Measurements from ENCODE around the gene PKNOX2. TPM values are rescaled to one million over a fixed set of nuclear protein-coding genes. Genes with fewer than 3 reads are reported as not detected.

PKNOX2 gene
- total and polyA plus RNA-seq, 10 of the 15 experiments (the other 5 are each of a cell fraction or from before 2014, with no cell fraction given), result not detected

GRCh38 chr11:125416981-125417935, 252.7 kb downstream of the PKNOX2 start:
- CTCF ChIA-PET, result interaction anchor here (0.9 to 3.4 kb wide), 3 partner anchors 11 to 12 kb away, joined by 3 to 14 read pairs (median 5); no protein-coding TSS in a partner anchor
- intact Hi-C loops (cut with micrococcal nuclease; ENCODE audit: unreplicated experiment) (no loop called here), in situ Hi-C loops (cut with MboI) (no loop called here)
- Histone ChIP-seq H3K9ac (ENCODE audit: control insufficient read depth, insufficient read depth, low read length) (no peak overlapping the region), H3K9me3 (replicated peaks; ENCODE audit: control insufficient read depth, insufficient read depth, low read length) (no peaks in the 10 kb centered on the region), H2AFZ (ENCODE audit: control insufficient read depth, low read depth, low read length) (no peak overlapping the region), H3K27me3 (replicated peaks in 1 of 2; ENCODE audit: control insufficient read depth in 2 of 2, insufficient read depth in 2 of 2, low read length in 1 of 2) (no peaks in the 10 kb centered on the region; a peak in 1 of 4 replicates), H3K4me2 (ENCODE audit: control insufficient read depth, insufficient read depth) (no peak overlapping the region), H3K79me2 (ENCODE audit: control insufficient read depth, insufficient read depth, low read length) (no peaks in the 10 kb centered on the region), H3K4me1 (ENCODE audit: control insufficient read depth, insufficient read depth, low read length) (no peaks in the 10 kb centered on the region; the same call in 1 of the 2 replicates), H4K20me1 (ENCODE audit: control insufficient read depth, insufficient read depth) (no peaks in the 10 kb centered on the region; the same call in none of the 2 replicates), H3K27ac (ENCODE audit: control insufficient read depth, insufficient read depth) (no peak overlapping the region), H3K36me3 (ENCODE audit: control insufficient read depth in 2 of 2, insufficient read depth in 2 of 2, low read length in 1 of 2) (no peaks in the 10 kb centered on the region), H3K4me3 (no peak overlapping the region)
- 24% methylated on average over 19 of the region's 20 CpGs for WGBS (ENCODE audit: insufficient coverage, insufficient replicate concordance, low lambda C conversion rate, missing lambda C conversion rate)
- FAIRE-seq (no peak), ATAC-seq (no peak; the same call in 2 of the 3 replicates), DNase-seq (ENCODE audit: low read depth, low spot score) (no peak)
- TF ChIP-seq BHLHE40 (IDR thresholded peaks at IDR 0.05; ENCODE audit: borderline replicate concordance in 1 of 2, low read depth in 2 of 2, low read length in 1 of 2) (no peak), POLR2AphosphoS5 (IDR thresholded peaks at IDR 0.05; ENCODE audit: low read length) (no peak), KLF5 (IDR thresholded peaks at IDR 0.05; ENCODE audit: partially characterized antibody) (no peak), SMAD1 (IDR thresholded peaks at IDR 0.05; ENCODE audit: low read depth, partially characterized antibody) (no peak), MYB (IDR thresholded peaks at IDR 0.05; ENCODE audit: borderline replicate concordance, low read depth, low read length) (no peak), LARP7 (IDR thresholded peaks at IDR 0.05) (no peak), RCOR1 (conservative IDR thresholded peaks at IDR 0.05; ENCODE audit: low read depth, low read length) (no peak), RB1 (IDR thresholded peaks at IDR 0.05; ENCODE audit: borderline replicate concordance) (no peak), MTA3 (IDR thresholded peaks at IDR 0.05; ENCODE audit: borderline replicate concordance, low read length) (no peak), EZH2 (IDR thresholded peaks at IDR 0.05; ENCODE audit: borderline replicate concordance, control insufficient read depth, low read depth, low read length) (no peak)
- TF ChIP-seq, protein P1, sequence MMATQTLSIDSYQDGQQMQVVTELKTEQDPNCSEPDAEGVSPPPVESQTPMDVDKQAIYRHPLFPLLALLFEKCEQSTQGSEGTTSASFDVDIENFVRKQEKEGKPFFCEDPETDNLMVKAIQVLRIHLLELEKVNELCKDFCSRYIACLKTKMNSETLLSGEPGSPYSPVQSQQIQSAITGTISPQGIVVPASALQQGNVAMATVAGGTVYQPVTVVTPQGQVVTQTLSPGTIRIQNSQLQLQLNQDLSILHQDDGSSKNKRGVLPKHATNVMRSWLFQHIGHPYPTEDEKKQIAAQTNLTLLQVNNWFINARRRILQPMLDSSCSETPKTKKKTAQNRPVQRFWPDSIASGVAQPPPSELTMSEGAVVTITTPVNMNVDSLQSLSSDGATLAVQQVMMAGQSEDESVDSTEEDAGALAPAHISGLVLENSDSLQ (IDR thresholded peaks at IDR 0.05), result no peak
- TF ChIP-seq, protein P2, sequence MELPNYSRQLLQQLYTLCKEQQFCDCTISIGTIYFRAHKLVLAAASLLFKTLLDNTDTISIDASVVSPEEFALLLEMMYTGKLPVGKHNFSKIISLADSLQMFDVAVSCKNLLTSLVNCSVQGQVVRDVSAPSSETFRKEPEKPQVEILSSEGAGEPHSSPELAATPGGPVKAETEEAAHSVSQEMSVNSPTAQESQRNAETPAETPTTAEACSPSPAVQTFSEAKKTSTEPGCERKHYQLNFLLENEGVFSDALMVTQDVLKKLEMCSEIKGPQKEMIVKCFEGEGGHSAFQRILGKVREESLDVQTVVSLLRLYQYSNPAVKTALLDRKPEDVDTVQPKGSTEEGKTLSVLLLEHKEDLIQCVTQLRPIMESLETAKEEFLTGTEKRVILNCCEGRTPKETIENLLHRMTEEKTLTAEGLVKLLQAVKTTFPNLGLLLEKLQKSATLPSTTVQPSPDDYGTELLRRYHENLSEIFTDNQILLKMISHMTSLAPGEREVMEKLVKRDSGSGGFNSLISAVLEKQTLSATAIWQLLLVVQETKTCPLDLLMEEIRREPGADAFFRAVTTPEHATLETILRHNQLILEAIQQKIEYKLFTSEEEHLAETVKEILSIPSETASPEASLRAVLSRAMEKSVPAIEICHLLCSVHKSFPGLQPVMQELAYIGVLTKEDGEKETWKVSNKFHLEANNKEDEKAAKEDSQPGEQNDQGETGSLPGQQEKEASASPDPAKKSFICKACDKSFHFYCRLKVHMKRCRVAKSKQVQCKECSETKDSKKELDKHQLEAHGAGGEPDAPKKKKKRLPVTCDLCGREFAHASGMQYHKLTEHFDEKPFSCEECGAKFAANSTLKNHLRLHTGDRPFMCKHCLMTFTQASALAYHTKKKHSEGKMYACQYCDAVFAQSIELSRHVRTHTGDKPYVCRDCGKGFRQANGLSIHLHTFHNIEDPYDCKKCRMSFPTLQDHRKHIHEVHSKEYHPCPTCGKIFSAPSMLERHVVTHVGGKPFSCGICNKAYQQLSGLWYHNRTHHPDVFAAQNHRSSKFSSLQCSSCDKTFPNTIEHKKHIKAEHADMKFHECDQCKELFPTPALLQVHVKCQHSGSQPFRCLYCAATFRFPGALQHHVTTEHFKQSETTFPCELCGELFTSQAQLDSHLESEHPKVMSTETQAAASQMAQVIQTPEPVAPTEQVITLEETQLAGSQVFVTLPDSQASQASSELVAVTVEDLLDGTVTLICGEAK (IDR thresholded peaks at IDR 0.05; ENCODE audit: borderline replicate concordance), result no peak
- POLR2A ChIA-PET, result interaction anchor here (0.6 kb wide), 1 partner anchor 309 kb away, joined by 4 read pairs; no protein-coding TSS in a partner anchor
- RAD21 ChIA-PET (ENCODE audit: unreplicated experiment), result no interaction called here
- SMC1A ChIA-PET (ENCODE audit: uncharacterized antibody, unreplicated experiment), result interaction anchor here (1.1 kb wide), 1 partner anchor 154 kb away, joined by 3 read pairs; no protein-coding TSS in a partner anchor
- no TSS peak for BruUV-seq (replicated peaks)

Data from GM12878 (cell line).